A549 (cell line): Measurements from ENCODE around the gene NRXN3. TPM values are rescaled to one million over a fixed set of nuclear protein-coding genes. Genes with fewer than 3 reads are reported as not detected.
A peak's percentile ranks its signal among the peaks of the same experiment; 100 is the strongest.

Source experiments
- ATAC-seq, 2 experiments: fragments of 200-7000 bp in 1 of 2; fragments of >200 bp in 1 of 2; cut with Nextera tagmentation in 1 of 2; cut with Tn5 transposase in 1 of 2; 3 replicates each; pipeline versions ENCODE4 v1.8.0 to v1.9.1; 2018 to 2020; ENCODE audit warnings: mild to moderate bottlenecking in 1 of 2, moderate library complexity in 1 of 2
- CTCF ChIA-PET: fragments of 300-600 bp; sonication (Branson Sonifier 250); formaldehyde crosslinking; extraction: SDS; loops from one replicate; lab custom pipeline; 2021; ENCODE audit warnings: antibody characterized with exemption, inconsistent platforms; lab: Yijun Ruan, JAX
- POLR2A ChIA-PET: fragments of 350-600 bp; formaldehyde crosslinking; extraction: SDS; loops from one replicate; lab custom pipeline; 2021; ENCODE audit warnings: antibody characterized with exemption, inconsistent platforms; lab: Yijun Ruan, JAX
- DNase-seq, 2 experiments: peaks; one replicate each; pipeline versions ENCODE4 v3.0.0 to v3.0.0-alpha.2; 2011 to 2016; ENCODE audit warnings: low read depth in 1 of 2, low spot score in 1 of 2
- FAIRE-seq: peaks from 2 replicates; lab custom pipeline; 2011; peaks lifted over from hg19 to GRCh38; lab: Jason Lieb, UNC
- H3K27ac ChIP-seq, 2 experiments: fragments of >200 bp; sonication (Bioruptor Twin); formaldehyde crosslinking; 3 replicates each; pipeline ENCODE4 v1.5.1; 2016 to 2017
- H3K4me1 ChIP-seq: fragments of >200 bp; sonication (Bioruptor Twin); formaldehyde crosslinking; 3 replicates; pipeline ENCODE4 v1.6.1; 2016
- H3K4me2 ChIP-seq: fragments of >200 bp; sonication (Bioruptor Twin); formaldehyde crosslinking; 3 replicates; pipeline ENCODE4 v1.6.1; 2016
- H3K4me3 ChIP-seq: fragments of >200 bp; sonication (Bioruptor Twin); formaldehyde crosslinking; 3 replicates; pipeline ENCODE4 v1.5.1; 2016
- H3K9me3 ChIP-seq: fragments of >200 bp; sonication (Bioruptor Twin); formaldehyde crosslinking; 3 replicates; pipeline ENCODE4 v1.6.1; 2016
- CBX2 ChIP-seq: fragments of 200-600 bp; sonication (generic); IDR thresholded peaks from 2 replicates; pipeline ENCODE4 v1.6.1; 2016; ENCODE audit warnings: low read depth, mild to moderate bottlenecking, borderline replicate concordance
- CEBPB ChIP-seq, 2 experiments: fragments of >200 bp in 1 of 2; sonication (Bioruptor Twin) in 1 of 2; formaldehyde crosslinking in 1 of 2; IDR thresholded peaks; 2 replicates each; pipeline ENCODE4 v1.6.1; 2012 to 2016
- CHD4 ChIP-seq: fragments of 200-600 bp; sonication (generic); IDR thresholded peaks from 2 replicates; pipeline ENCODE4 v1.6.1; 2016; ENCODE audit warnings: antibody characterized with exemption, mild to moderate bottlenecking, borderline replicate concordance
- CTCF ChIP-seq: fragments of >200 bp; sonication (Bioruptor Twin); formaldehyde crosslinking; IDR thresholded peaks from 3 replicates; pipeline ENCODE4 v1.5.1; 2016
- EHMT2 ChIP-seq: fragments of 200-600 bp; sonication (generic); IDR thresholded peaks from 2 replicates; pipeline ENCODE4 v1.6.1; 2016; ENCODE audit warnings: antibody characterized with exemption, low read depth, mild to moderate bottlenecking, moderate library complexity
- GATA3 ChIP-seq: IDR thresholded peaks from 2 replicates; pipeline ENCODE4 v1.6.1; 2012; ENCODE audit warnings: borderline replicate concordance
- HES2 ChIP-seq: fragments of >200 bp; sonication (Bioruptor Twin); formaldehyde crosslinking; IDR thresholded peaks from 2 replicates; pipeline ENCODE4 v1.6.1; 2016
- HEYL ChIP-seq: fragments of 250-450 bp; sonication (Bioruptor Pico); IDR thresholded peaks from 2 replicates; pipeline ENCODE4 v1.8.0; 2021; ENCODE audit warnings: mild to moderate bottlenecking, moderate library complexity
- HMGXB4 ChIP-seq: fragments of 250-450 bp; sonication (Bioruptor Pico); IDR thresholded peaks from 2 replicates; pipeline ENCODE4 v1.5.0; 2021; ENCODE audit warnings: mild to moderate bottlenecking, moderate library complexity, borderline replicate concordance
- HOXB13 ChIP-seq: fragments of 250-450 bp; sonication (Bioruptor Pico); IDR thresholded peaks from 2 replicates; pipeline ENCODE4 v1.5.0; 2020; ENCODE audit warnings: low read depth, mild to moderate bottlenecking, moderate library complexity
- JUN ChIP-seq, 2 experiments: fragments of >200 bp; sonication (Bioruptor Twin); formaldehyde crosslinking; IDR thresholded peaks; 2 replicates in 1 of 2; 3 replicates in 1 of 2; pipeline ENCODE4 v1.6.1; 2016 to 2017
- JUNB ChIP-seq: fragments of >200 bp; sonication (Bioruptor Twin); formaldehyde crosslinking; IDR thresholded peaks from 2 replicates; pipeline ENCODE4 v1.6.1; 2016
- MAX ChIP-seq: IDR thresholded peaks from 2 replicates; pipeline ENCODE4 v1.6.1; 2012
- MAZ ChIP-seq: fragments of 150-350 bp; IDR thresholded peaks from 2 replicates; pipeline ENCODE4 v1.6.1; 2014; ENCODE audit warnings: antibody characterized with exemption, low read depth, low read length, borderline replicate concordance
- MYC ChIP-seq: IDR thresholded peaks from 2 replicates; pipeline ENCODE4 v1.6.1; 2012; ENCODE audit warnings: mild to moderate bottlenecking, inconsistent platforms, low read length, improper control_type of control experiment, borderline replicate concordance
- NFE2L2 ChIP-seq: fragments of 150-350 bp; conservative IDR thresholded peaks from 2 replicates; pipeline ENCODE4 v1.6.1; 2014; ENCODE audit warnings: low read length
- RAD21 ChIP-seq, 2 experiments: fragments of >200 bp in 1 of 2; sonication (Bioruptor Twin) in 1 of 2; formaldehyde crosslinking in 1 of 2; IDR thresholded peaks in 1 of 2; conservative IDR thresholded peaks in 1 of 2; 2 replicates in 1 of 2; 3 replicates in 1 of 2; pipeline ENCODE4 v1.6.1; 2012 to 2018; ENCODE audit warnings: inconsistent platforms in 1 of 2
- RCOR1 ChIP-seq: fragments of 150-350 bp; IDR thresholded peaks from 2 replicates; pipeline ENCODE4 v1.6.1; 2014; ENCODE audit warnings: antibody characterized with exemption, low read length, low read depth
- REST ChIP-seq: fragments of 200-600 bp; sonication (generic); IDR thresholded peaks from 2 replicates; pipeline ENCODE4 v1.6.1; 2016; ENCODE audit warnings: antibody characterized with exemption, mild to moderate bottlenecking, moderate library complexity
- RFX5 ChIP-seq: fragments of 450-650 bp; IDR thresholded peaks from 2 replicates; pipeline ENCODE4 v1.7.1; 2014; ENCODE audit warnings: antibody characterized with exemption, mild to moderate bottlenecking, moderate library complexity
- SMC3 ChIP-seq: fragments of >200 bp; sonication (Bioruptor Twin); formaldehyde crosslinking; IDR thresholded peaks from 3 replicates; pipeline ENCODE4 v1.6.1; 2018; ENCODE audit warnings: inconsistent platforms
- SREBF2 ChIP-seq: fragments of 450-650 bp; IDR thresholded peaks from 2 replicates; pipeline ENCODE4 v1.6.1; 2014; ENCODE audit warnings: mild to moderate bottlenecking, moderate library complexity
- TFCP2L1 ChIP-seq: fragments of 250-450 bp; sonication (Bioruptor Pico); IDR thresholded peaks from 2 replicates; pipeline ENCODE4 v1.5.0; 2021; ENCODE audit warnings: mild to moderate bottlenecking
- ZC3H11A ChIP-seq: fragments of 450-650 bp; IDR thresholded peaks from 2 replicates; pipeline ENCODE4 v1.6.1; 2014; ENCODE audit warnings: antibody characterized with exemption, mild to moderate bottlenecking
- ZFP36 ChIP-seq: fragments of 450-650 bp; IDR thresholded peaks from 2 replicates; pipeline ENCODE4 v1.6.1; 2014; ENCODE audit warnings: borderline replicate concordance; ENCODE audit not compliant: partially characterized antibody
- WGBS: methylation state at CpG from one replicate; pipeline ENCODE4 v1.1.6; 2017; ENCODE audit errors: missing lambda C conversion rate; 5-methylcytosine and 5-hydroxymethylcytosine counted together
- polyA plus RNA-seq, 4 experiments: library from polyadenylated mRNA; depleted of rRNA in 3 of 4; stranded (reverse); fragments of >200 nt; fragmentation: RNase III in 1 of 4; extraction: RNeasy Plus Mini Kit Qiagen cat#74134 plus additional on column Dnase treatment in 1 of 4; gene quantifications; 2 replicates in 3 of 4; 3 replicates in 1 of 4; pipeline ENCODE4 v1.2.3, GENCODE V29; 2011 to 2017

NRXN3 gene
- polyA plus RNA-seq, 2 of the 4 experiments (the other 2 are of a cell fraction): 0.62 to 2.3 TPM

GRCh38 chr14:78566026-78566858 is 396.1 kb downstream of the NRXN3 start:
- Histone ChIP-seq H3K4me2 (peak overlapping the region; percentile 73), H3K4me3 (no peak overlapping the region)
- 25% methylated on average over 16 of the region's 16 CpGs for WGBS

GRCh38 chr14:78566859-78567172 is 396.6 kb downstream of the NRXN3 start:
- ChIA-PET POLR2A (no interaction called here), CTCF (interaction anchor here (0.5 to 3.9 kb wide), 46 partner anchors 9 to 910 kb away, joined by 3 to 32 read pairs (median 4); no protein-coding TSS in a partner anchor)
- FAIRE-seq: no peak

More at GRCh38 chr14:78566026-78566858, 396.1 kb downstream of the NRXN3 start:
- no peak overlapping the region for H3K27ac ChIP-seq
- POLR2A ChIA-PET: no interaction called here
- DNase-seq (peak; percentile 37 to 62), FAIRE-seq (peak; percentile 59), ATAC-seq (peak; percentile 98 to 100)
- H3K4me1 ChIP-seq: no peaks in the 10 kb centered on the region
- CTCF ChIA-PET: interaction anchor here (0.5 to 3.9 kb wide), 47 partner anchors 8 to 909 kb away, joined by 3 to 32 read pairs (median 4); no protein-coding TSS in a partner anchor
- no peaks in the 10 kb centered on the region for H3K9me3 ChIP-seq
- no peak for TF ChIP-seq EHMT2
- no peak for TF ChIP-seq CHD4
- no peak for TF ChIP-seq HOXB13 (CRISPR knock-in tag)
- TF ChIP-seq HES2: no peak
- peak; percentile 71 to 83 for TF ChIP-seq RAD21 (conservative IDR thresholded peaks at IDR 0.05 in 1 of 2, IDR thresholded peaks at IDR 0.05 in 1 of 2)
- peak; percentile 66 for TF ChIP-seq SMC3
- no peak for TF ChIP-seq HMGXB4
- TF ChIP-seq CTCF: peak; percentile 64
- no peak for TF ChIP-seq MYC
- no peak for TF ChIP-seq MAZ
- no peak for TF ChIP-seq ZFP36

More at GRCh38 chr14:78566859-78567172, 396.6 kb downstream of the NRXN3 start:
- Histone ChIP-seq H3K4me2 (no peak overlapping the region), H3K4me1 (no peaks in the 10 kb centered on the region), H3K27ac (no peak overlapping the region), H3K9me3 (no peaks in the 10 kb centered on the region), H3K4me3 (no peak overlapping the region)
- DNase-seq (no peak), ATAC-seq (peak; percentile 16 to 58; a peak in 3 of 6 replicates)
- TF ChIP-seq JUN (IDR thresholded peaks at IDR 0.05) (no peak), RFX5 (no peak), RCOR1 (no peak), REST (no peak), HEYL (CRISPR knock-in tag) (no peak), JUNB (no peak), CBX2 (no peak), GATA3 (no peak), MAX (no peak), ZC3H11A (no peak), NFE2L2 (no peak), MAZ (no peak), TFCP2L1 (no peak), SREBF2 (no peak), CEBPB (IDR thresholded peaks at IDR 0.05) (no peak)
